Stomach (tissue), 4 donors: ENCODE measurements around the gene CLEC2D.

Source experiments
- POLR2A ChIP-seq, 4 donors: fragments of 450-650 bp; IDR thresholded peaks; one replicate each; pipeline ENCODE4 v1.6.1; 2016; ENCODE audit warnings: antibody characterized with exemption in 4 of 4, control low read depth in 2 of 4, mild to moderate bottlenecking in 1 of 4, moderate library complexity in 1 of 4
- POLR2AphosphoS5 ChIP-seq, 3 donors: sonication (generic); formaldehyde crosslinking; IDR thresholded peaks; one replicate each; pipeline ENCODE4 v1.6.1; 2016; ENCODE audit warnings: antibody characterized with exemption in 3 of 3
- TF ChIP-seq, protein P1 (sequence below), 7 experiments: fragments of 450-650 bp in 4 of 7; fragments of 200-600 bp in 3 of 7; sonication (generic) in 3 of 7; IDR thresholded peaks; one replicate each; pipeline ENCODE4 v1.5.1; 2016 to 2019; ENCODE audit warnings: antibody characterized with exemption in 7 of 7, control low read depth in 2 of 7, mild to moderate bottlenecking in 1 of 7

GRCh38 chr12:9636851-9637206 lies 32.7 kb upstream of the CLEC2D start:
- TF ChIP-seq, protein P1, sequence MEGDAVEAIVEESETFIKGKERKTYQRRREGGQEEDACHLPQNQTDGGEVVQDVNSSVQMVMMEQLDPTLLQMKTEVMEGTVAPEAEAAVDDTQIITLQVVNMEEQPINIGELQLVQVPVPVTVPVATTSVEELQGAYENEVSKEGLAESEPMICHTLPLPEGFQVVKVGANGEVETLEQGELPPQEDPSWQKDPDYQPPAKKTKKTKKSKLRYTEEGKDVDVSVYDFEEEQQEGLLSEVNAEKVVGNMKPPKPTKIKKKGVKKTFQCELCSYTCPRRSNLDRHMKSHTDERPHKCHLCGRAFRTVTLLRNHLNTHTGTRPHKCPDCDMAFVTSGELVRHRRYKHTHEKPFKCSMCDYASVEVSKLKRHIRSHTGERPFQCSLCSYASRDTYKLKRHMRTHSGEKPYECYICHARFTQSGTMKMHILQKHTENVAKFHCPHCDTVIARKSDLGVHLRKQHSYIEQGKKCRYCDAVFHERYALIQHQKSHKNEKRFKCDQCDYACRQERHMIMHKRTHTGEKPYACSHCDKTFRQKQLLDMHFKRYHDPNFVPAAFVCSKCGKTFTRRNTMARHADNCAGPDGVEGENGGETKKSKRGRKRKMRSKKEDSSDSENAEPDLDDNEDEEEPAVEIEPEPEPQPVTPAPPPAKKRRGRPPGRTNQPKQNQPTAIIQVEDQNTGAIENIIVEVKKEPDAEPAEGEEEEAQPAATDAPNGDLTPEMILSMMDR (IDR thresholded peaks at IDR 0.05): no peak
- TF ChIP-seq POLR2AphosphoS5 (IDR thresholded peaks at IDR 0.05): no peak
- TF ChIP-seq POLR2A (IDR thresholded peaks at IDR 0.05): no peak
